GM21447 (cell line): ENCODE data around the gene SGCA.
A peak's percentile ranks its signal among the peaks of the same experiment; 100 is the strongest.

ENCODE experiments used
- ATAC-seq: cut with Tn5 transposase; IDR thresholded peaks from one replicate; pipeline ENCODE4 v1.9.1; 2021; ENCODE audit not compliant: unreplicated experiment

SGCA gene

GRCh38 chr17:50192618-50193291 lies 26.9 kb downstream of the SGCA start:
- no peak for ATAC-seq

- ATAC-seq: no peak
Observed at GRCh38 chr17:50194140-50194933, 28.5 kb downstream of the SGCA start.

- no peak for ATAC-seq
Observed at GRCh38 chr17:50194934-50195865, 29.4 kb downstream of the SGCA start.

- ATAC-seq: no peak
Observed at GRCh38 chr17:50196036-50196435, 30.2 kb downstream of the SGCA start.

GRCh38 chr17:50196826-50197225 lies 31.0 kb downstream of the SGCA start:
- ATAC-seq: no peak

- ATAC-seq: no peak
Observed at GRCh38 chr17:50198026-50198669, 32.3 kb downstream of the SGCA start.

GRCh38 chr17:50199211-50199802 lies 33.5 kb downstream of the SGCA start:
- no peak for ATAC-seq

GRCh38 chr17:50199803-50200456 lies 34.1 kb downstream of the SGCA start:
- ATAC-seq: peak; percentile 30

- ATAC-seq: peak; percentile 54
Observed at GRCh38 chr17:50200457-50201275, 34.9 kb downstream of the SGCA start.

- ATAC-seq: no peak
Observed at GRCh38 chr17:50201276-50201854, 35.6 kb downstream of the SGCA start, which contains the start of gene COL1A1. COL1A1 (minus strand) TSS chr17:50201631; CDS start chr17:50201513, 118 bp downstream.

- no peak for ATAC-seq
Observed at GRCh38 chr17:50203086-50203485, 37.3 kb downstream of the SGCA start.

- ATAC-seq: no peak
Observed at GRCh38 chr17:50203604-50204345, 38.0 kb downstream of the SGCA start.

GRCh38 chr17:50204431-50204830 lies 38.6 kb downstream of the SGCA start:
- ATAC-seq: no peak

- ATAC-seq: no peak
Observed at GRCh38 chr17:50205111-50205962, 39.5 kb downstream of the SGCA start.

GRCh38 chr17:50205963-50206505 lies 40.2 kb downstream of the SGCA start:
- ATAC-seq: no peak

GRCh38 chr17:50206604-50207293 lies 40.9 kb downstream of the SGCA start:
- ATAC-seq: no peak
